ENCODE results near the gene RPTOR. TPM values are rescaled to one million over a fixed set of nuclear protein-coding genes. Genes with fewer than 3 reads are reported as not detected.

Gene RPTOR
- polyA plus RNA-seq, 1 donor (not counting 4 experiments of a cell fraction or from before 2014, with no cell fraction given), result 4.0 TPM

DNA sequence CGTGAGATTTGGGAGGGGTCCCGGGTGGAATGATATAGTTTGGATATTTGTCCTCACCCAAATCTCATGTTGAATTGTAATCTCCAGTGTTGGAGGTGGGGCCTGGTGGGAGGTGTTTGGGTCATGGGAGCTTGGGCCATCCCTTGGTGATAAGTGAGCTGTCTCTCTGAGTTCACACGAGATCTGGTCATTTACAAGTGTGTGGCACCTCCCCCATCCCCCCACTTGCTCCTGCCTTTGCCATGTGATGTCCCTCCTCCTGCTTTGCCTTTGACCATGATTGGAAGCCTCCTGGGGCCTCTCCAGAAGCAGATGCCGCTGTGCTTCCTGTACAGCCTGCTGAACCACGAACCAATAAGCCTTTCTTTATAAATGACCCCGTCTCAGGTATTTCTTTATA lies 469.0 kb downstream of the RPTOR start:
- H3K9me1 ChIP-seq (ENCODE audit: control insufficient read depth, extremely low read depth, insufficient read depth, low read length), result no peaks in the 10 kb centered on the region
- peaks cover 4% of the 10 kb centered on the region for H3K27me3 ChIP-seq (ENCODE audit: control insufficient read depth, extremely low read depth, insufficient read depth, low read length)
- H3K79me2 ChIP-seq (ENCODE audit: control insufficient read depth, insufficient read depth, low read length), result no peaks in the 10 kb centered on the region
- H3K36me3 ChIP-seq (ENCODE audit: control insufficient read depth in 2 of 2, extremely low read depth in 1 of 2, insufficient read depth in 2 of 2, low read length in 2 of 2), result no peaks in the 10 kb centered on the region
- no peak overlapping the region for H3K27ac ChIP-seq (ENCODE audit: control insufficient read depth, insufficient read depth, low read length)
- H3K9ac ChIP-seq (ENCODE audit: control insufficient read depth, extremely low read depth, insufficient read depth, low read length), result no peak overlapping the region
- no peak overlapping the region for H3K4me3 ChIP-seq (ENCODE audit: control insufficient read depth in 2 of 3, extremely low read depth in 1 of 3, insufficient read depth in 2 of 3, low read depth in 1 of 3, low read length in 3 of 3)
- H3K4me1 ChIP-seq (ENCODE audit: control insufficient read depth, extremely low read depth, insufficient read depth, low read length), result peaks cover 10% of the 10 kb centered on the region
- H3K4me2 ChIP-seq (ENCODE audit: control insufficient read depth, extremely low read depth, insufficient read depth, low read depth, low read length), result no peak overlapping the region
- FAIRE-seq (no peak), DNase-seq (ENCODE audit: low read depth, low spot score) (no peak)
- no peaks in the 10 kb centered on the region for H4K20me1 ChIP-seq (ENCODE audit: control insufficient read depth, extremely low read depth, insufficient read depth, low read length)
- no peak overlapping the region for H2AFZ ChIP-seq (ENCODE audit: control insufficient read depth, low read length)
- dilution Hi-C loops (cut with MboI; ENCODE audit: extremely low pct_ligation_motif_present, low sequenced_read_pairs), result no loop called here
- H3K9me3 ChIP-seq (ENCODE audit: control insufficient read depth, low read depth, low read length), result peaks cover 8% of the 10 kb centered on the region
- TF ChIP-seq, protein P1, sequence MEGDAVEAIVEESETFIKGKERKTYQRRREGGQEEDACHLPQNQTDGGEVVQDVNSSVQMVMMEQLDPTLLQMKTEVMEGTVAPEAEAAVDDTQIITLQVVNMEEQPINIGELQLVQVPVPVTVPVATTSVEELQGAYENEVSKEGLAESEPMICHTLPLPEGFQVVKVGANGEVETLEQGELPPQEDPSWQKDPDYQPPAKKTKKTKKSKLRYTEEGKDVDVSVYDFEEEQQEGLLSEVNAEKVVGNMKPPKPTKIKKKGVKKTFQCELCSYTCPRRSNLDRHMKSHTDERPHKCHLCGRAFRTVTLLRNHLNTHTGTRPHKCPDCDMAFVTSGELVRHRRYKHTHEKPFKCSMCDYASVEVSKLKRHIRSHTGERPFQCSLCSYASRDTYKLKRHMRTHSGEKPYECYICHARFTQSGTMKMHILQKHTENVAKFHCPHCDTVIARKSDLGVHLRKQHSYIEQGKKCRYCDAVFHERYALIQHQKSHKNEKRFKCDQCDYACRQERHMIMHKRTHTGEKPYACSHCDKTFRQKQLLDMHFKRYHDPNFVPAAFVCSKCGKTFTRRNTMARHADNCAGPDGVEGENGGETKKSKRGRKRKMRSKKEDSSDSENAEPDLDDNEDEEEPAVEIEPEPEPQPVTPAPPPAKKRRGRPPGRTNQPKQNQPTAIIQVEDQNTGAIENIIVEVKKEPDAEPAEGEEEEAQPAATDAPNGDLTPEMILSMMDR (optimal IDR thresholded peaks at IDR 0.05 in 1 of 3, IDR thresholded peaks at IDR 0.05 in 1 of 3, conservative IDR thresholded peaks at IDR 0.05 in 1 of 3; ENCODE audit: extremely low read depth in 1 of 3, insufficient read depth in 2 of 3, low read length in 3 of 3), result no peak
- no peak for TF ChIP-seq EZH2 (IDR thresholded peaks at IDR 0.05; ENCODE audit: low read length)

DNA sequence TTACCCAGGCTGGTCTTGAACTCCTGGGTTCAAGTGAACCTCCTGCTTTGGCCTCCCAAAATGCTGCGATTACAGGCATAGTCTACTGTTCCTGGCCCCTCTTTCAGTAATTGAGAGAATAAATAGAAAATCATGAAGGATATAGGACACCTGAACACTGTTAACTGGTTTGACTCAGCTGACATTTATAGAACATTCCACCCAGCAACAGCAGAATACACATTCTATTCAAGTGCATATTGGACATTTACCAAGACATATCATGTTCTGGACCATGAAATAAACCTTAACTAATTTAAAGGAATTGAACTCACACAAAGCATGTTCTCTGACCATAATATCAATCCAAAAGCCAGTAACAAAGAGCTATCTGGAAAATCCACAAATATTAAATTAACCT lies 470.5 kb downstream of the RPTOR start:
- H3K4me1 ChIP-seq (ENCODE audit: control insufficient read depth, extremely low read depth, insufficient read depth, low read length), result peaks cover 10% of the 10 kb centered on the region
- no peaks in the 10 kb centered on the region for H4K20me1 ChIP-seq (ENCODE audit: control insufficient read depth, extremely low read depth, insufficient read depth, low read length)
- DNase-seq (ENCODE audit: low read depth, low spot score), result no peak
- no peak overlapping the region for H3K9ac ChIP-seq (ENCODE audit: control insufficient read depth, extremely low read depth, insufficient read depth, low read length)
- H3K9me1 ChIP-seq (ENCODE audit: control insufficient read depth, extremely low read depth, insufficient read depth, low read length), result no peaks in the 10 kb centered on the region
- FAIRE-seq, result no peak
- no peak overlapping the region for H3K4me2 ChIP-seq (ENCODE audit: control insufficient read depth, extremely low read depth, insufficient read depth, low read depth, low read length)
- no peaks in the 10 kb centered on the region for H3K27me3 ChIP-seq (ENCODE audit: control insufficient read depth, extremely low read depth, insufficient read depth, low read length)
- no peak overlapping the region for H2AFZ ChIP-seq (ENCODE audit: control insufficient read depth, low read length)
- dilution Hi-C loops (cut with MboI; ENCODE audit: extremely low pct_ligation_motif_present, low sequenced_read_pairs), result no loop called here
- H3K9me3 ChIP-seq (ENCODE audit: control insufficient read depth, low read depth, low read length), result peaks cover 8% of the 10 kb centered on the region
- no peaks in the 10 kb centered on the region for H3K79me2 ChIP-seq (ENCODE audit: control insufficient read depth, insufficient read depth, low read length)
- H3K36me3 ChIP-seq (ENCODE audit: control insufficient read depth in 2 of 2, extremely low read depth in 1 of 2, insufficient read depth in 2 of 2, low read length in 2 of 2), result no peaks in the 10 kb centered on the region
- no peak overlapping the region for H3K27ac ChIP-seq (ENCODE audit: control insufficient read depth, insufficient read depth, low read length)
- TF ChIP-seq EZH2 (IDR thresholded peaks at IDR 0.05; ENCODE audit: low read length), result no peak
- TF ChIP-seq, protein P1 (optimal IDR thresholded peaks at IDR 0.05 in 1 of 3, IDR thresholded peaks at IDR 0.05 in 1 of 3, conservative IDR thresholded peaks at IDR 0.05 in 1 of 3; ENCODE audit: extremely low read depth in 1 of 3, insufficient read depth in 2 of 3, low read length in 3 of 3), result no peak
- no peak overlapping the region for H3K4me3 ChIP-seq (ENCODE audit: control insufficient read depth in 2 of 3, extremely low read depth in 1 of 3, insufficient read depth in 2 of 3, low read depth in 1 of 3, low read length in 3 of 3)

Small RNA genes lying within 50 kb of the gene (small RNA-seq; reads per million reads assigned to genes)
- gene AC120024.2 (ENCODE audit: insufficient read length in 3 of 3, low read depth in 3 of 3, low replicate concordance in 1 of 3), result 0 reads per million in 3 experiments
- 0 reads per million in 3 experiments for gene AC120024.3 (ENCODE audit: insufficient read length in 3 of 3, low read depth in 3 of 3, low replicate concordance in 1 of 3)

Other genes with a start within 250 kb of the RPTOR start
- 10.9 to 18.3 TPM (median 13.1 TPM) in 3 replicates for gene ENDOV, start 129.7 kb upstream of the RPTOR start, polyA plus RNA-seq
- gene NPTX1, start 68.2 kb upstream of the RPTOR start, polyA plus RNA-seq, result 0.01 to 0.03 TPM (median 0.02 TPM) in 3 replicates

Data from keratinocyte (primary cell).